ENCODE data around the gene PLIN1.

The PLIN1 gene

DNA sequence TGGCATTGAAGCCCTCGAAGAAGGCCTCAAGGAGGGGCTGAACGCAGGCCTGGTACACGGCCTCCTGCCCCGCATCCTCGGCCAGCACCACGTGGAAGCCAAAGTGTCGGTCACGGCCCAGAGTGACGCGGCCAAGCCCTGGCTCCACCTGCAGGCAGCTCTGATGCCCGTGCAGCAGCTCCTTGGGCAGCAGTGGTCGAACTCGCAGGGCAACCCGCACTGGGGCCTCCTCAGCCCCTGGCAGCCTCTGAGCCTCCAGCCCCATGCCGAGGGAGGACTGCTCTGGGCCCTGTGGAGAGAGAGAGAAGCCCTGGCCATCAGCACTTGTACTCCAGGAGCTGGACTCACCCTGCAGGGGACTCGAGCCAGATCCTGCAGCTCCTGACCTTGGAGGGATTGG is 26.5 kb downstream of the PLIN1 start:
- TF ChIP-seq SIN3A (IDR thresholded peaks at IDR 0.05; ENCODE audit: borderline replicate concordance, insufficient read depth, low read length) (no peak), POLR2AphosphoS5 (IDR thresholded peaks at IDR 0.05; ENCODE audit: low read depth, low read length) (no peak), FOXP2 (optimal IDR thresholded peaks at IDR 0.05; ENCODE audit: borderline replicate concordance, extremely low read depth, extremely low read length, insufficient read depth) (no peak)

DNA sequence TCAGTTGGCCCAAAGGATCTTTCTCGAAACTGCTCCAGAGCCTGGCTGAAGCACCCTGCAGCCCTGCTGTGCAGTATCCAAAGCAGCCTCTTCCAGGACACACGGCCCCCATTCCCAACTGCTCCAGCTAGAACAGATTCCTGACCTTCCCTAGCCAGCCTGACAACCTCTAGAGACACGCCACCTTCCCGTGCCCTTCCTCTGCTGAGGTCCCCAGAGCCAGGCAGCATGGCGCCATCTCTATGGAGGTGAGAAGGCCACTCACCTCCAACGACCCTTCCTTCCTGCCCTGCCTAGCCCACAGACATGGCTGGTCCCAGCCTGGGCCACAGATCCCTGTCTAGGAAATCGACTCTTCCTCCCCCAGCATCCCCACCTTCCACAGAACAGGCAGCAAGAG is 27.0 kb downstream of the PLIN1 start:
- TF ChIP-seq, protein P1, sequence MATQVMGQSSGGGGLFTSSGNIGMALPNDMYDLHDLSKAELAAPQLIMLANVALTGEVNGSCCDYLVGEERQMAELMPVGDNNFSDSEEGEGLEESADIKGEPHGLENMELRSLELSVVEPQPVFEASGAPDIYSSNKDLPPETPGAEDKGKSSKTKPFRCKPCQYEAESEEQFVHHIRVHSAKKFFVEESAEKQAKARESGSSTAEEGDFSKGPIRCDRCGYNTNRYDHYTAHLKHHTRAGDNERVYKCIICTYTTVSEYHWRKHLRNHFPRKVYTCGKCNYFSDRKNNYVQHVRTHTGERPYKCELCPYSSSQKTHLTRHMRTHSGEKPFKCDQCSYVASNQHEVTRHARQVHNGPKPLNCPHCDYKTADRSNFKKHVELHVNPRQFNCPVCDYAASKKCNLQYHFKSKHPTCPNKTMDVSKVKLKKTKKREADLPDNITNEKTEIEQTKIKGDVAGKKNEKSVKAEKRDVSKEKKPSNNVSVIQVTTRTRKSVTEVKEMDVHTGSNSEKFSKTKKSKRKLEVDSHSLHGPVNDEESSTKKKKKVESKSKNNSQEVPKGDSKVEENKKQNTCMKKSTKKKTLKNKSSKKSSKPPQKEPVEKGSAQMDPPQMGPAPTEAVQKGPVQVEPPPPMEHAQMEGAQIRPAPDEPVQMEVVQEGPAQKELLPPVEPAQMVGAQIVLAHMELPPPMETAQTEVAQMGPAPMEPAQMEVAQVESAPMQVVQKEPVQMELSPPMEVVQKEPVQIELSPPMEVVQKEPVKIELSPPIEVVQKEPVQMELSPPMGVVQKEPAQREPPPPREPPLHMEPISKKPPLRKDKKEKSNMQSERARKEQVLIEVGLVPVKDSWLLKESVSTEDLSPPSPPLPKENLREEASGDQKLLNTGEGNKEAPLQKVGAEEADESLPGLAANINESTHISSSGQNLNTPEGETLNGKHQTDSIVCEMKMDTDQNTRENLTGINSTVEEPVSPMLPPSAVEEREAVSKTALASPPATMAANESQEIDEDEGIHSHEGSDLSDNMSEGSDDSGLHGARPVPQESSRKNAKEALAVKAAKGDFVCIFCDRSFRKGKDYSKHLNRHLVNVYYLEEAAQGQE (IDR thresholded peaks at IDR 0.05; ENCODE audit: insufficient read depth in 1 of 2, low read depth in 2 of 2, low read length in 2 of 2) = no peak
- TF ChIP-seq TAF1 (IDR thresholded peaks at IDR 0.05; ENCODE audit: borderline replicate concordance, insufficient read depth, low read length) (no peak), FOXP2 (optimal IDR thresholded peaks at IDR 0.05; ENCODE audit: borderline replicate concordance, extremely low read depth, extremely low read length, insufficient read depth) (no peak), POLR2AphosphoS5 (IDR thresholded peaks at IDR 0.05; ENCODE audit: low read depth, low read length) (no peak), SIN3A (IDR thresholded peaks at IDR 0.05; ENCODE audit: borderline replicate concordance, insufficient read depth, low read length) (no peak)

DNA sequence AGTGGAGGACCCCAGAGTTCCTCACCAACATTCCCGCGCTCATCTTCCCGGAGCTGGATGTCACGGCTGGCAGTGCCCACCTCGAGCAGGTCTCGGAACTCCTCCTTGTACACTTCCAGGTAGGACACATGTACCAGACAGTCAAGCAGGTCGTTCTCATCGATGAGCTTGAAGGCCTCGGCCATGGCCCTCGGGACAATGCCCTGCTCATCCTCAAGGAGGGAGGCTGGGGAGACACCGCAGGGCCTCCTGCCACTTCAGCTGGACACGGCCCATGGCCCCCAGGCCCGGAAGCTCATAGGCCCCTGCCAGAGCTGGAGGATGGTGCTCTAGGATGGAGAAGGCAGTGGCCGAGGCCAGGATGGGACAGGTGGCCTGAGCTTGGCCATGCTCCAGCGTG is 29.5 kb downstream of the PLIN1 start:
- TF ChIP-seq SIN3A (IDR thresholded peaks at IDR 0.05; ENCODE audit: borderline replicate concordance, insufficient read depth, low read length) (no peak), TAF1 (IDR thresholded peaks at IDR 0.05; ENCODE audit: borderline replicate concordance, insufficient read depth, low read length) (no peak), POLR2AphosphoS5 (IDR thresholded peaks at IDR 0.05; ENCODE audit: low read depth, low read length) (no peak), FOXP2 (optimal IDR thresholded peaks at IDR 0.05; ENCODE audit: borderline replicate concordance, extremely low read depth, extremely low read length, insufficient read depth) (no peak)
- TF ChIP-seq, protein P1 (IDR thresholded peaks at IDR 0.05; ENCODE audit: insufficient read depth in 1 of 2, low read depth in 2 of 2, low read length in 2 of 2) = no peak

DNA sequence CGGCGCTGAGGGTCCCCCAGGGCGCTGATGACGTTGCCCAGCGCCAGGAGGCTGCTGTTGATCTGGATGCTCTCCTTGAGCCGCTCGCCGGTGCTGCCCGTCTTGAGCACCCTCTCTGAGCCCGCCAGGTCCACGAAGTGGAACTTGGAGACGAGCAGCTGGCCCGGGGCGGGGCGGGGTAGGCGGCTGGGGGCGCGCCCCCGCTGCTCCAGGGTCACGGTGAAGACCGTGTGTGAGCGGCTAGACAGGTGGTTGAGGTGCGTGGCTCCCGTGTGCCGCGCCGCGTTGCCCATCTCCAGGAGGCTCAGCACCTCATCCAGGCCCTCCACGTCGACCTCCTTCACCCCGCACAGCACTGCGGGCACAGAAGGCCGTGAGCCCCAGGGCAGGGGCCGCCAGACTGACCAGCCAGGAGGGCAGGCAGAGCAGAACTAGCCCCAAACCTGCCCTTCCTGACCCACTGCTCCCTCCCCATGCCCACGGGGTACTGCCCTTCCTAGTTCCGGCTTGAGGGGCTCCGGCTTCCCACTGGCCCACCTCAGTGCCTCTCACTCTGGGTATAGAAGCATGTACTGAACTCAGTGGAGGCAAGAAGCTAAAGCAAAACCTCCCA is 30.0 kb downstream of the PLIN1 start:
- no peak for TF ChIP-seq SIN3A (IDR thresholded peaks at IDR 0.05; ENCODE audit: borderline replicate concordance, insufficient read depth, low read length)
- TF ChIP-seq TAF1 (IDR thresholded peaks at IDR 0.05; ENCODE audit: borderline replicate concordance, insufficient read depth, low read length) = no peak
- no peak for TF ChIP-seq FOXP2 (optimal IDR thresholded peaks at IDR 0.05; ENCODE audit: borderline replicate concordance, extremely low read depth, extremely low read length, insufficient read depth)
- TF ChIP-seq, protein P1 (IDR thresholded peaks at IDR 0.05; ENCODE audit: insufficient read depth in 1 of 2, low read depth in 2 of 2, low read length in 2 of 2) = no peak
- TF ChIP-seq POLR2AphosphoS5 (IDR thresholded peaks at IDR 0.05; ENCODE audit: low read depth, low read length) = no peak

DNA sequence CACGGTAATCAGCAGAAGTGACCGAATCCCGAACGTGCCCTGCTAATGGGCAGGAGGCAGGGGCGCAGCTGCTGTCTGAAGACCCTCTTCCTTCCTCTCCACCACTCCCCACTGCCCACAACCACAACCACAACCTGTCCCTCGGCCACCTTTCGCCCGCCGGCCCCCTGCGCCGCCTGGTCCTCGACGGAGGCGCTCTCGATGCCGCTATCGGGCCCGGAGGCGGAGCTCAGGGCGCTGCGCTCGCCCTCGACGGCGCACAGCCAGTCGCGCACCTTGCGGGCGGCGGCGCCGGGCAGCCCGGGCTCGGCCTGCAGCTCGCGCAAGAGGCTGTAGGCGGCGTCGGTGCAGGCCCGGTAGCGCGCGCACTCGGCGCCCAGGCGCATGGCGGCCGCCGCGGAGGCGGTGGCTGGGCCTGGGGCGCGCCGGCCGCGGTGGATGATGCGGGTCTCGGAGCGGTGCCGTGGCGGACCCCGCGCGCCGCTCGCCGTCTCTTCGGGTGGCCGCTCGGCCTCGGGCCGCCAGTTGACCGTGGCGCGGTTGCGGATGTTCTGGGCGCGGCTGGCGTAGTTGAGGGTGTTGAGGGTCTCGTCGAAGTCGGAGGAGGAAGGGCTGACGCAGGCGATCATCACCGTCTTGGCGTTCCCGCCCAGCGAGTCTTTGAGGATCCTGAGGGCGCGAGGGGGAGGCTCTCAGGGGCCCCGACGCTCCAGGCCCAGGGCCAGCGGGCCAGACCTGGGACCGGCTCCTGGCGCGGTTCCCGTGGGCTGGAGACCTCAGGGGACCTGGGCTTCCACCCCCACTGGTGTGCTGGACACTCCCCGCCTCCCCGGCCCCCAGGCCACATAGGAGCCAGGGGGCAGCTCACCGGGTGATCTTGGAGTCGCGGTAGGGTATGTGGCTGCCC is 30.8 kb downstream of the PLIN1 start:
- TF ChIP-seq SIN3A (IDR thresholded peaks at IDR 0.05; ENCODE audit: borderline replicate concordance, insufficient read depth, low read length) = no peak
- TF ChIP-seq FOXP2 (optimal IDR thresholded peaks at IDR 0.05; ENCODE audit: borderline replicate concordance, extremely low read depth, extremely low read length, insufficient read depth) = no peak
- TF ChIP-seq, protein P1 (IDR thresholded peaks at IDR 0.05; ENCODE audit: insufficient read depth in 1 of 2, low read depth in 2 of 2, low read length in 2 of 2) = no peak
- TF ChIP-seq TAF1 (IDR thresholded peaks at IDR 0.05; ENCODE audit: borderline replicate concordance, insufficient read depth, low read length) = no peak
- TF ChIP-seq POLR2AphosphoS5 (IDR thresholded peaks at IDR 0.05; ENCODE audit: low read depth, low read length) = no peak

Measured in PFSK-1 (cell line).